Endothelial cell of umbilical vein (primary cell): ENCODE data around the gene RLN1. TPM values are rescaled to one million over a fixed set of nuclear protein-coding genes. Genes with fewer than 3 reads are reported as not detected.
"Not testable (repeated sequence)": the region's sequence is repeated elsewhere in the genome, so short reads cannot be mapped to it uniquely, and the experiment has no call there.

Experiments
- BruUV-seq: library from RNA; stranded (reverse); fragments of 400-500 nt; replicated peaks from 2 replicates; lab custom pipeline; 2021; lab: Mats Ljungman, UMichigan
- CTCF ChIA-PET: fragments of 300-600, 350-600 bp; sonication (Branson Sonifier 250); formaldehyde crosslinking; loops from one replicate; lab custom pipeline; 2021; ENCODE audit warnings: antibody characterized with exemption, inconsistent platforms; lab: Charles Lee
- POLR2A ChIA-PET: fragments of 300-600, 350-600 bp; sonication (Branson Sonifier 250); formaldehyde crosslinking; loops from one replicate; lab custom pipeline; 2021; ENCODE audit warnings: antibody characterized with exemption, inconsistent platforms; lab: Charles Lee
- DNase-seq: peaks from one replicate; pipeline ENCODE4 v3.0.0-alpha.2; 2011; ENCODE audit warnings: low read depth, low spot score
- FAIRE-seq: peaks from 2 replicates; lab custom pipeline; 2011; peaks lifted over from hg19 to GRCh38; lab: Jason Lieb, UNC
- H2AFZ ChIP-seq: 2 replicates; pipeline ENCODE4 v1.6.0; 2012; ENCODE audit warnings: low read depth, low read length, control low read depth, inconsistent platforms
- H3K27ac ChIP-seq: 2 replicates; pipeline ENCODE4 v1.5.1; 2011; ENCODE audit warnings: low read depth, mild to moderate bottlenecking, control low read depth, low read length, moderate library complexity; ENCODE audit not compliant: insufficient read depth
- H3K27me3 ChIP-seq, 2 experiments: 2 replicates each; pipeline versions ENCODE4 v1.6.0 to v1.6.1; 2011; ENCODE audit warnings: low read length in 2 of 2, mixed read lengths in 1 of 2; ENCODE audit not compliant: control insufficient read depth in 2 of 2, insufficient read depth in 2 of 2
- H3K36me3 ChIP-seq, 2 experiments: 2 replicates in 1 of 2; 3 replicates in 1 of 2; pipeline ENCODE4 v1.5.1; 2011; ENCODE audit warnings: low read length in 2 of 2, mild to moderate bottlenecking in 1 of 2, moderate library complexity in 1 of 2; ENCODE audit not compliant: control insufficient read depth in 2 of 2, insufficient read depth in 2 of 2; ENCODE audit errors: extremely low read depth in 1 of 2
- H3K4me1 ChIP-seq: 3 replicates; pipeline ENCODE4 v1.5.1; 2011; ENCODE audit warnings: mild to moderate bottlenecking, low read length; ENCODE audit not compliant: control insufficient read depth, insufficient read depth; ENCODE audit errors: extremely low read depth
- H3K4me2 ChIP-seq: 2 replicates; pipeline ENCODE4 v1.6.1; 2011; ENCODE audit warnings: low read length, control low read depth, mixed read lengths; ENCODE audit not compliant: insufficient read depth
- H3K4me3 ChIP-seq, 3 experiments: fragments of 200-600 bp in 1 of 3; sonication (generic), shearing (Covaris generic) in 1 of 3; replicated peaks in 1 of 3; 2 replicates each; pipeline ENCODE4 v1.5.1; 2011 to 2016; ENCODE audit warnings: control low read depth in 3 of 3, low read length in 3 of 3, mild to moderate bottlenecking in 2 of 3, inconsistent platforms in 1 of 3, low read depth in 1 of 3, moderate library complexity in 1 of 3; ENCODE audit not compliant: insufficient read depth in 1 of 3
- H3K79me2 ChIP-seq: 2 replicates; pipeline ENCODE4 v1.6.0; 2012; ENCODE audit warnings: low read length, inconsistent platforms; ENCODE audit not compliant: control insufficient read depth, insufficient read depth
- H3K9ac ChIP-seq: replicated peaks from 2 replicates; pipeline ENCODE3; 2011; ENCODE audit warnings: low read length, control low read depth; ENCODE audit not compliant: insufficient read depth; ENCODE audit errors: extremely low read depth
- H3K9me1 ChIP-seq: replicated peaks from 3 replicates; pipeline ENCODE4 v1.6.0; 2011; ENCODE audit warnings: mild to moderate bottlenecking, low read length; ENCODE audit not compliant: control insufficient read depth, insufficient read depth; ENCODE audit errors: extremely low read depth
- H3K9me3 ChIP-seq: replicated peaks from 2 replicates; pipeline ENCODE4 v1.5.1; 2012; ENCODE audit warnings: low read length, inconsistent platforms; ENCODE audit not compliant: control insufficient read depth, insufficient read depth
- H4K20me1 ChIP-seq: replicated peaks from 2 replicates; pipeline ENCODE3; 2011; ENCODE audit warnings: mild to moderate bottlenecking, low read length; ENCODE audit not compliant: control insufficient read depth, insufficient read depth; ENCODE audit errors: extremely low read depth
- CTCF ChIP-seq, 2 donors: IDR thresholded peaks; 1 replicate in 1 of 2; 2 replicates in 1 of 2; pipeline ENCODE4 v1.5.1; 2011; ENCODE audit warnings: low read length in 2 of 2, mild to moderate bottlenecking in 2 of 2, moderate library complexity in 2 of 2, control low read depth in 1 of 2, inconsistent platforms in 1 of 2, low read depth in 1 of 2; ENCODE audit not compliant: insufficient read depth in 1 of 2; ENCODE audit errors: extremely low read depth in 1 of 2
- EZH2 ChIP-seq: IDR thresholded peaks from 2 replicates; pipeline ENCODE4 v1.6.1; 2012; ENCODE audit warnings: borderline replicate concordance, low read depth, mild to moderate bottlenecking, moderate library complexity, low read length, inconsistent platforms; ENCODE audit not compliant: severe bottlenecking
- GATA2 ChIP-seq: IDR thresholded peaks from 2 replicates; pipeline ENCODE4 v1.7.0; 2011; ENCODE audit warnings: low read depth, mild to moderate bottlenecking, moderate library complexity, mixed read lengths, low read length; ENCODE audit not compliant: insufficient read length, insufficient read depth
- JUN ChIP-seq: IDR thresholded peaks from 2 replicates; pipeline ENCODE4 v1.6.1; 2011; ENCODE audit warnings: borderline replicate concordance, low read depth; ENCODE audit not compliant: insufficient read length, insufficient read depth
- POLR2A ChIP-seq: IDR thresholded peaks from 2 replicates; pipeline ENCODE4 v1.6.1; 2012; ENCODE audit warnings: low read depth, mild to moderate bottlenecking, control low read depth, low read length
- dilution Hi-C: fragments of 300-500 bp; cut with MboI; formaldehyde crosslinking; loops from one replicate; pipeline ENCODE4 v1.15.0; 2019; ENCODE audit warnings: low sequenced_read_pairs; ENCODE audit not compliant: extremely low pct_ligation_motif_present
- intact Hi-C: fragments of 100-400 bp; cut with micrococcal nuclease; formaldehyde crosslinking; loops from one replicate; pipeline ENCODE4 v1.10.0; 2022
- polyA plus RNA-seq, 4 experiments: library from polyadenylated mRNA; depleted of rRNA in 3 of 4; stranded (reverse) in 3 of 4; unstranded in 1 of 4; fragments of >200 nt; gene quantifications; 2 replicates each; pipeline versions ENCODE4 v1.2.1 to v1.2.3, GENCODE V29; 2011 to 2012; ENCODE audit warnings: missing spikeins in 1 of 4
- total RNA-seq: library from RNA; stranded (reverse); gene quantifications from 2 replicates; pipeline ENCODE4 v1.2.3, GENCODE V29; 2021

Gene RLN1
- total and polyA plus RNA-seq, 2 donors (not counting 3 experiments of a cell fraction or from before 2014, with no cell fraction given) = not detected

GRCh38 chr9:5331276-5331675 is 8.4 kb downstream of the RLN1 start:
- H3K27me3 ChIP-seq, H3K9me1 ChIP-seq, H3K4me1 ChIP-seq, dilution Hi-C loops, H3K36me3 ChIP-seq, intact Hi-C loops, H3K4me2 ChIP-seq, H2AFZ ChIP-seq, H4K20me1 ChIP-seq, FAIRE-seq, H3K79me2 ChIP-seq, BruUV-seq, H3K4me3 ChIP-seq, H3K27ac ChIP-seq, POLR2A ChIA-PET, H3K9me3 ChIP-seq, H3K9ac ChIP-seq, DNase-seq: not testable (repeated sequence)
- CTCF ChIA-PET = interaction anchor here (0.9 kb wide), 2 partner anchors 15 to 269 kb away, joined by 3 read pairs; no protein-coding TSS in a partner anchor

- Histone ChIP-seq H3K79me2 (no peaks in the 10 kb centered on the region), H3K4me3 (no peak overlapping the region), H3K9ac (no peak overlapping the region), H3K27me3 (peaks cover 0 to 2% of the 10 kb centered on the region in 2 experiments), H3K9me1 (no peaks in the 10 kb centered on the region), H3K27ac (no peak overlapping the region), H2AFZ (no peak overlapping the region), H3K4me1 (no peaks in the 10 kb centered on the region), H3K36me3 (no peaks in the 10 kb centered on the region), H4K20me1 (no peaks in the 10 kb centered on the region), H3K4me2 (no peak overlapping the region), H3K9me3 (no peaks in the 10 kb centered on the region)
- dilution Hi-C loops = no loop called here
- no peak for TF ChIP-seq JUN
- no peak for TF ChIP-seq CTCF (IDR thresholded peaks at IDR 0.05; ENCODE audit: extremely low read depth in 1 of 2, insufficient read depth in 1 of 2, low read depth in 1 of 2, low read length in 2 of 2)
- TF ChIP-seq GATA2 = no peak
- no peak for TF ChIP-seq POLR2A
- no peak for TF ChIP-seq EZH2
- intact Hi-C loops = no loop called here
- DNase-seq (no peak), FAIRE-seq (no peak)
- BruUV-seq = no TSS peak
- POLR2A ChIA-PET = no interaction called here
- CTCF ChIA-PET = interaction anchor here (1.1 to 1.3 kb wide), 2 partner anchors 58 to 141 kb away, joined by 3 to 6 read pairs; partner anchors contain the start of gene INSL6
Observed at GRCh38 chr9:5326893-5327548, 12.7 kb downstream of the RLN1 start.
